Measurements from ENCODE around the gene SOCS3. TPM values are rescaled to one million over a fixed set of nuclear protein-coding genes. Genes with fewer than 3 reads are reported as not detected.

SOCS3 gene
- total RNA-seq, 4 donors from 2014 or later, result 12.5 to 45.0 (median 13.0) TPM

- intact Hi-C loops (cut with DNase I; ENCODE audit: low total_unique reads), result no loop called here
- H3K4me3 ChIP-seq (ENCODE audit: low read depth, poor library complexity, severe bottlenecking), result no peak overlapping the region
- DNase-seq (ENCODE audit: low spot score in 2 of 2), result no peak
- 71 to 82% methylated on average over 26 of the region's 26 CpGs for WGBS, 2 donors
- TF ChIP-seq POLR2A (IDR thresholded peaks at IDR 0.05) (no peak), CTCF (IDR thresholded peaks at IDR 0.05) (no peak)
Observed at GRCh38 chr17:78364436-78365281, 4.8 kb upstream of the SOCS3 start.

GRCh38 chr17:78362671-78363070 lies 2.8 kb upstream of the SOCS3 start:
- no peak for DNase-seq (ENCODE audit: low spot score in 2 of 2)
- intact Hi-C loops (cut with DNase I; ENCODE audit: low total_unique reads), result no loop called here
- 79 to 84% methylated on average over 7 of the region's 7 CpGs for WGBS, 2 donors
- no peak for TF ChIP-seq CTCF (IDR thresholded peaks at IDR 0.05)
- TF ChIP-seq POLR2A (IDR thresholded peaks at IDR 0.05), result no peak
- no peak overlapping the region for H3K4me3 ChIP-seq (ENCODE audit: low read depth, poor library complexity, severe bottlenecking)

GRCh38 chr17:78362232-78362631 lies 2.4 kb upstream of the SOCS3 start:
- intact Hi-C loops (cut with DNase I; ENCODE audit: low total_unique reads), result no loop called here
- WGBS, 2 donors, result 94 to 97% methylated on average over 5 of the region's 5 CpGs
- H3K4me3 ChIP-seq (ENCODE audit: low read depth, poor library complexity, severe bottlenecking), result no peak overlapping the region
- no peak for DNase-seq (ENCODE audit: low spot score in 2 of 2)
- TF ChIP-seq CTCF (IDR thresholded peaks at IDR 0.05), result no peak
- no peak for TF ChIP-seq POLR2A (IDR thresholded peaks at IDR 0.05)

- intact Hi-C loops (cut with DNase I; ENCODE audit: low total_unique reads), result loop anchor here (2.0 kb wide), 1 partner anchor 60 kb away; no protein-coding TSS in a partner anchor
- H3K4me3 ChIP-seq (ENCODE audit: low read depth, poor library complexity, severe bottlenecking), result no peak overlapping the region
- WGBS, 2 donors, result 62 to 71% methylated on average over 12 of the region's 12 CpGs
- DNase-seq (ENCODE audit: low spot score in 2 of 2), result no peak
- TF ChIP-seq POLR2A (IDR thresholded peaks at IDR 0.05), result no peak
- TF ChIP-seq CTCF (IDR thresholded peaks at IDR 0.05), result no peak
Observed at GRCh38 chr17:78361225-78361701, 1.4 kb upstream of the SOCS3 start.

GRCh38 chr17:78360371-78361224 lies 721 bp upstream of the SOCS3 start:
- intact Hi-C loops (cut with DNase I; ENCODE audit: low total_unique reads), result loop anchor here (2.0 kb wide), 1 partner anchor 60 kb away; no protein-coding TSS in a partner anchor
- peak; percentile 86 to 98 for DNase-seq (ENCODE audit: low spot score in 2 of 2)
- TF ChIP-seq CTCF (IDR thresholded peaks at IDR 0.05) (peak in 1 of 3 donors; percentile 91), POLR2A (IDR thresholded peaks at IDR 0.05) (no peak)
- WGBS, 2 donors, result 5 to 8% methylated on average over 21 to 27 of the region's 49 CpGs
- H3K4me3 ChIP-seq (ENCODE audit: low read depth, poor library complexity, severe bottlenecking), result no peak overlapping the region

Data from lower leg skin (tissue), 4 donors.